ENCODE results near the gene BDNF.
A peak's percentile ranks its signal among the peaks of the same experiment; 100 is the strongest.

DNA sequence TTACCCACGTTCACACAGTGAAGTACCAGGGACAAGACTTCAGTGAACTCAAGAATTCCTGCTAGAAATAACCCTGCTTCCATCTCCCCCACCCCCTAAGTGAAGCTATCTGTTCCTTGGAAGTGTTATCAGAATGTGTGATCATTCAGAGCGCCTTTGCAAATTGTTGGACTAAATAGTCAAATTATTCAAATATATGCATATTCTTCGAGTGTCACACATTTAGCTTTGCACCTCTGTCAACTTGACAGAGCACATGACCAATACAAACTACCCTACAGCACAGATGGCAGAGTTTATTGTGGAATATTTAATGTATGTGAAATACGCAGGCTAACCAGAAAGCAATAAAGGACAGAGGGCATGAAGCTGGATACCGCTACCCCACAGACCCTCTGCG lies 2.6 kb upstream of the BDNF start:
- TF ChIP-seq CTCF (optimal IDR thresholded peaks at IDR 0.05 in 1 of 3, IDR thresholded peaks at IDR 0.05 in 1 of 3, conservative IDR thresholded peaks at IDR 0.05 in 1 of 3; ENCODE audit: extremely low read depth in 1 of 3, insufficient read depth in 2 of 3, low read length in 3 of 3), result no peak
- TF ChIP-seq EZH2 (IDR thresholded peaks at IDR 0.05; ENCODE audit: low read length), result peak; percentile 43
